NCI-H82 treated with DMSO at 0.1 percent for 48 hours (cell line): ENCODE data around the gene ETNK2.

Experiments used
- DNase-seq: peaks from one replicate; lab custom pipeline; 2025; ENCODE audit not compliant: unreplicated experiment; lab: John Stamatoyannopoulos, UW

The ETNK2 gene

GRCh38 chr1:204177133-204177532 is 25.3 kb upstream of the ETNK2 start:
- DNase-seq = no peak

- peak; percentile 31 for DNase-seq
Measured at GRCh38 chr1:204176049-204176448, 24.2 kb upstream of the ETNK2 start.

GRCh38 chr1:204174958-204175357 is 23.1 kb upstream of the ETNK2 start:
- DNase-seq = no peak

GRCh38 chr1:204172404-204173029 is 20.7 kb upstream of the ETNK2 start:
- DNase-seq = peak; percentile 86

- DNase-seq = no peak
Measured at GRCh38 chr1:204171751-204172178, 19.9 kb upstream of the ETNK2 start.

- no peak for DNase-seq
Measured at GRCh38 chr1:204170494-204171155, 18.8 kb upstream of the ETNK2 start.

- no peak for DNase-seq
Measured at GRCh38 chr1:204169858-204170257, 18.0 kb upstream of the ETNK2 start.

DNA sequence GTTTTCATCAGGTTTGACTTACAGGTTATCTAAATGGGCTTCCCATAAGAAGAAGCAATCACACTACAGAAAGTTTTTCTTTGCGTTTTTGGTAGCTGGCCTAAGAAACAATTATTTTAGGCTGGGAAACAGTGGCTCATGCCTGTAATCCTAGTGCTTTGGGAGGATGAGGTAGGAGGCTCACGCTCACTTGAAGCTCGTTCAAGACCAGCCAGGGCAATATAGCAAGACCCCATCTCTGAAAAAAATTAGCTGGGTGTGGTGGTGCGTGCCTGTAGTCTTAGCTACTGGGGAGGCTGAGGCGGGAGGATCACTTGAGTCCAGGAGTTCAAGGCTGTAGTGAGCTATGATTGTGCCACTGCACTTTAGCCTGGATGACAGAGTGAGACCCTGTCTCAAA is 15.9 kb upstream of the ETNK2 start:
- no peak for DNase-seq

DNA sequence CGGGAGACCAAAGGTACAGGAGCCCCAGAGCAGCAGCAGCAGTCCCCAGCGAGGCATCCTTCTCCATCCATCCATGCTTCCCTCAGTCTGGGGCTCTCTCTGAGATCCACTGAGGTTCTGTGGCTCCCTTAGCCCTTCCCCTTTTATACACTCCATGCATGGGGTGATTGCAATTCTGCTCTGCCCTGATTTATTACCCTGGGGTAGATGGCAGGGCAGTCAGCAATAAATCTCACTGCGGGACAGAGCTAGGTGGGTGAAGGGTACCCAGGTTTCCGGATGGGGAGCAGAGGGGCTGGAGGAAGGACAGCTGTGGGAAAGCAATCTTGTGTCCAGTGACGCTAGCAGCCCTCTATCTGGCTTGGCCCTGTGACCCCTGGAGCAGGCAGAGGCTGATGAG is 14.4 kb upstream of the ETNK2 start, which contains the start of gene REN:
TSS of gene REN (minus strand) at position 119 of the 400 bp plus-strand sequence. CDS start at position 75, 44 bp downstream.
- DNase-seq = no peak

GRCh38 chr1:204162494-204163074 is 10.7 kb upstream of the ETNK2 start:
- DNase-seq = peak; percentile 59

DNA sequence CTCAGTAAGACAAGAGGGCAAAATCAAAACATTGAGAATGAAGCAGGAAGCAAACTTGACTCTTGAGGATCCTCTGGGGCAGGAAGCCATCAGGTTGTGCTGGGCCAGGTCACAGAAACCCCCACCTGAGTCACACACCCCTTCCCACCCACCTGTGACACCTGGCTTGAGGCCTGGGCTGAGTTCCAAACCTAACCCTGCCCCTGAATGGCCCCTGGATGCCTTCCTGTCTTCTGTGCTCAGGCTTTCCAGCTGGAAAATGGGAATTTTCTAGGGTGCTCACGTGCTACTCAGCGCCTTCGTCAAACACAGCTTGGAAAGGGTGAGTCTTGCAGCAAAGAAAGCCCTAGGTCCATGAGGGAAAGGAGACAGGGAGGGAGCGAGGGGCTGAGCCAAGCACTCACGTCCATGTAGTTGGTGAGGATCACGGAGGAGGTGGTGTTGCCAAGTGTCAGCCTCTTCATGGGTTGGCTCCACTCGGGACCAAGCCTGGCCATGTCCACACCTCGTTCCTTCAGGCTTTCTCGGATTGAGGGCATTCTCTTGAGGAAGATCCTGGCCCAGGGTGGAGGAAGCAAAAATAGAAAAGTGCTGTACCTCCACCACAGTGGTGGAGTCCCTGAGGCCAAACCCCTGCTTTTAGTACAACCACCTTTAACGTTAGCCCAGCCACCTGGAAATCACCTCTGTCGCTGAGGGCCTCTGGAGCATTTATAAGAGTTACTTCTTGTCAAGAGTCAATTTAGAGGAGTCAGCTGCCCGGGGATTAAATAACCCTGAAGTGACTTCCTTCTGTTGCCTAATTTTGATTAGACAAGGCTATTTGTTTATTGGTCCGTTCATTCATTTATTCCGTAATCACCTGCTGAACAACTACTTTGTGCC is 10.0 kb upstream of the ETNK2 start:
- no peak for DNase-seq

DNA sequence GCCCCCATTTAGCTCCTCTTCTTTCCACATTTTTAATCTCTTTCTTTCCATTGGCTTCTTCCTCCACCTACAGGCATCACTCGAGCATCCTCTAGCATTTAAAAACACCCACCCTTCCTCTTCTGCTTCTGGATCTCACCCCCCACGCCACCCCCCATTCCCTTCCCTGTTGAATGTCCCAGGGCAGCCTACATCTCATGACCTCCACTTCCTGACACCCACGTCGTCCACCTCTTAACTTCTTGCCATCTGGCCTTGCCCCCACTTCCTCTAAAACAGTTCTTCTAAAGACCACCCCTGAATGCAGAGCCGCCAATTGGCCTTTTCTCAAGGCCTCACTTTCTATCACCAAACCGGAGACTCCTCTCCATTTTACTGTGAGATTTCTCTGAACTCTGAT is 6.1 kb upstream of the ETNK2 start:
- no peak for DNase-seq

DNA sequence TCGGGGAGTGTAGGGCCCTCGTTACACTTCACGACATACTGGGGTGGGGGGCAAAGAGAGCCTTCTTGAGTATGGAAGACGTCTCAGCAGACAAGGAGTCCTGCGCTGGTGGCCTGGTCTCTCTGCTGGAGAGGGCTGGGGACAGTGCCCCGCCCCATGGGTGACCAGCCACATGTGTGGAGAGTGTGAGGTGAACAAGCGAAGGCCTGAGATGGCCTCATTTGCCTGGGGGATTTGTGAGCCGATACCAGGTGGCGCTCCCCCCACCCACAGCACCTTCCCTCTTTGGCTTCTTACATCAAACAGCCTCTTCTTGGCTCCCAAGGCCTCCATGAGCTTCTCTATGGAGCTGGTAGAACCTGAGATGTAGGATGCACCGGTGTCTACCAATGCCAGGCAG is 4.0 kb upstream of the ETNK2 start:
- DNase-seq = no peak

DNA sequence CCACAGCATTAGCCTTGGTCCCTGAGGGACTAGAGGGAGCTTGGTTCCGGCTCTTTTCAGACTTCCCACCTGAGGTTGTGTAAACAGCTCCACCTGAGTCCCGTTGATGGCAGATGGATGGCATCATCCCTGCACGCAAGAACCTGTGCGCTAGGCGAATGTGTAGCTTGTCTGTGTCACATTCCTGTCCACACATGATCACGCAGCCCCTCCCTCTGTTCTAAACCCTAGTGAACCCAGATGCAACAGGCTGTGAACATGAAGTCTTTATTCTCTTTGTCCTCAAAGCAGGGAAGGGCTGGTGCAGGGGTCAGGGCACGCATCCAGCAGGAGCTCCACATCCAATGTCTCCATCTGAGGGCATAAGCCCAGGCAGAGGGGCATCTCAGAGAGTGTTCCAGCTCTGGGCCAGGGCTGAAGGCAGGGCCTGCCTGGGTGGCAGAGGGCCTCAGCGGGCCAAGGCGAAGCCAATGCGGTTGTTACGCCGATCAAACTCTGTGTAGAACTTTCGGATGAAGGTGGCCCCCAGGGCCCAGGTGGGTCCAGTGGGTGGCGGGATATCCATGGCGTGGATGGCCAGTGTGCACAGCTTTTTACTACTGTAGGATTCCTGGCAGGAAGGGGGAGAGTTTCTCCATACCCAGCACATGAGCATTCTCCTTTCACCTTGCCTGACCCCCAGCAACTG is 2.9 kb upstream of the ETNK2 start:
- no peak for DNase-seq

DNA sequence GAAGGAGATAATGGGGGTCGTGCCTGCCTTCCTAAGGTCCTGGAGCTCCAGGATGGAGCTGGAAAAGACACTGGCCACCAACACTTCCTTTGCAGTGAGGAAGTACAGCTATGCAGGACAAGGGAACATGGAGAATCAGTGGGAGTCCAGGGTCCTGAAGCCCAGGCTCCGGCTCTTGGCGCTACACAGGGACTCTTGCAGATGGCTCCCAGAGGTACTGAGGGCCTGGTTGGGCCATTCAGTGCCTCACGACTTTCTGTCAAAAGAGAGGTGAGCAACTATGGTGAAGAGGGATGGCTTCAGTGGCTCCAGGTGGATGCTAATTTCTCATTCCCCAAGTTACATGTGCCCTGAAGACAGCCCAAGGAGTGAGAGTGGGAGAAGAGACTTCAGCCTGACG is 1.8 kb upstream of the ETNK2 start:
- DNase-seq = no peak

DNA sequence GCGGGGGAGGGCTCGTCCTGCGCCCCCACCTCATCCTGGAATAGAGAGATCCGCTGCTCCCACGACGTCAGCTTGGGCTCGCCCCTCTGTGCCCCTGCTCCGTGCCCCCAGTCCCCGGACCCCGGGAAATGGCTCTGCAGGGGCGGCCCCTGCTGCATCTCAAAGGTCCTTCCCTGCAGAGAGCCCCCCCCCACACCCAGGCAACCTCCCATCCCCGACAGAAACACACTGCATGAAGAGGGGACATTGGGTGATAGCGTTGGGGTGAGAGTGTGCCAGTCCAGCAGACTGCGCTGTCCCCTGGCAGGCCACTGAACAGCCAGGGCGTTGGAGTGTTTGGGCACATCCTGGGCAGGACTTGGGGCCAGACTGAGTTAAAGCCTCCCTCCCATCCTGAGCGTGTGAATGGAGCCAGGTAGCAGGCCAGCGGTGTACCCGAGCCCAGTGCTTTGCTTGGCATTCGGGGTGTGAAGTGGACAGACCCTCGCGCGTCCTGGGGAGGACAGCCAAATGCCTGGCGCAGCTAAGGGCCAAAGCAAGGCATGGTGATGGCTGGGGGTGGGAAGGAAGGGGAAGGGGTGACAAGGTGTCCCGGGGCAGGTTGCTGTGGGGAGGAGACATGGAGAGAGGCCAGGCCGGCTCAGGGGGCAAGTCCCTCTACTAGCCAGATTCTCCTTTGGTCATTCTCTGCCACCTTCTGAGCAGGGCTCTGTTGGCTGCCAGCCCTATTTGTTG is 633 bp upstream of the ETNK2 start:
- no peak for DNase-seq

- no peak for DNase-seq
Measured at GRCh38 chr1:204150702-204151551, 917 bp downstream of the ETNK2 start.

DNA sequence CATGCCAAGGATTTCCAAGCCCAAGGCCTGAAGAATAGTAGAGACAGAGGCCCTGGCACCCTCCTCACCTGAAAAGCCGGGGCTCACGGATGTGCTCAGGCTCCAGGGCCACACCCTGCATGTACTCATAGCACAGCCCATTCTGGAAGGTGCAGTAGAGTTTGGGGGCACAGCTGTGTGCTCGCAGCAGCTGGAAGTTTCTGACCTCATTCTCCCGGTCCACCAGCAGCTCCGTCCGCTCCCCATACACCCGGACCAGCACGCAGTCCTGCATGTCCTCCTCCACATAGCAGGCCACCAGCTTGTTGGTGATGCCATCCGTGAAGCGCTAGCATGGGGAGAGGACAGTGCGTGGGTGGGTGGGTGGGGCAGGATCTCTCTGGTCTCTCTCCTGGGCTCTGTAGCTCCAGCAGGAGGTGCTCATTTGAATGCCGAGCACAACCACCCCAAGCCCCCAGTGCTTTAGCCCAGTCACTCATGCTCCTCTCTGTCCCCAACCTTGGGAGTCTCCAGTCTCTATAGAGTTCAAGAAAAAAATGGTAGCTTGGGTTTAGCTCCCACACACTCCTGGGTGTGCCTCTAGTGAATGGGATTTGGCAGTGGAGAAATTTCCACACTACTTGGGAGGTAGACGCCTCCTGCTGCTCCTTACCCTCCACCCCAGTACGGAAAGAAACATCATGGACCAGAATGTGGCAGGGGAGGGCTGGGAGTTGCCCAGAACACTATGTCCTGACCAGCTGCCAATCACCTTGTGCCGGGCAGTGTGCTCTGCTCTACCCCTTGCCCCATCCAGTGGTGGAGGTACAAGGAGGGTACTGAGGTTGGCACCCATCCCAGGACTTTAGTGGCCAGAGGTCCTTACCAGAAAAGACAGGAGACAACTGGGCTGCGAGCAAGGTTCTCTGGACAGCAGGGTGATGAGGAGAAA is 1.9 kb downstream of the ETNK2 start:
- DNase-seq = no peak
